HUDEP-2 (cell line): ENCODE data around the gene MAGIX.
"Not testable (repeated sequence)": the region's sequence is repeated elsewhere in the genome, so short reads cannot be mapped to it uniquely, and the experiment has no call there.

Source experiments
- DNase-seq, 76 experiments: peaks; one replicate each; lab custom pipeline; 2025; ENCODE audit not compliant: unreplicated experiment in 76 of 76; lab: John Stamatoyannopoulos, UW

Gene MAGIX

GRCh38 chrX:49157194-49157593 is 5.4 kb upstream of the MAGIX start:
- DNase-seq = no peak

- no peak for DNase-seq
Observed at GRCh38 chrX:49160908-49161307, 1.6 kb upstream of the MAGIX start.

DNA sequence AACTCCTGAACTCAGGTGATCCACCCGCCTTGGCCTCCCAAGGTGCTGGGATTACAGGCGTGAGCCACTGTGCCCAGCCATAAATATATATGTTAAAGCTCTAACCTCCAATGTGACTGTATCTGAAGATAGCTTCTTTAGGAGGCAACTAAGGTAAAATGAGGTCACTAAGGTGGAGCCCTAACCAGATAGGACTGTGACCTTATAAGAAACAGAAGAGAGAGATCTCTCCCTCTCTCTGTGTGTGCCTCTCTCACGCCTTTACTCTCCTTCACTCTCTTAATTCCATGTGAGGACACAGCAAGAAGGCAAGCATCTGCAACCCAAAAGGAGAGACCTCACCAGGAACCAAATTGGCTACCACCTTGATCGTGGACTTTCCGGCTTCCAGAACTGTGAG is 926 bp upstream of the MAGIX start:
- peak in 2 of 76 experiments; percentile 1 to 6 for DNase-seq

DNA sequence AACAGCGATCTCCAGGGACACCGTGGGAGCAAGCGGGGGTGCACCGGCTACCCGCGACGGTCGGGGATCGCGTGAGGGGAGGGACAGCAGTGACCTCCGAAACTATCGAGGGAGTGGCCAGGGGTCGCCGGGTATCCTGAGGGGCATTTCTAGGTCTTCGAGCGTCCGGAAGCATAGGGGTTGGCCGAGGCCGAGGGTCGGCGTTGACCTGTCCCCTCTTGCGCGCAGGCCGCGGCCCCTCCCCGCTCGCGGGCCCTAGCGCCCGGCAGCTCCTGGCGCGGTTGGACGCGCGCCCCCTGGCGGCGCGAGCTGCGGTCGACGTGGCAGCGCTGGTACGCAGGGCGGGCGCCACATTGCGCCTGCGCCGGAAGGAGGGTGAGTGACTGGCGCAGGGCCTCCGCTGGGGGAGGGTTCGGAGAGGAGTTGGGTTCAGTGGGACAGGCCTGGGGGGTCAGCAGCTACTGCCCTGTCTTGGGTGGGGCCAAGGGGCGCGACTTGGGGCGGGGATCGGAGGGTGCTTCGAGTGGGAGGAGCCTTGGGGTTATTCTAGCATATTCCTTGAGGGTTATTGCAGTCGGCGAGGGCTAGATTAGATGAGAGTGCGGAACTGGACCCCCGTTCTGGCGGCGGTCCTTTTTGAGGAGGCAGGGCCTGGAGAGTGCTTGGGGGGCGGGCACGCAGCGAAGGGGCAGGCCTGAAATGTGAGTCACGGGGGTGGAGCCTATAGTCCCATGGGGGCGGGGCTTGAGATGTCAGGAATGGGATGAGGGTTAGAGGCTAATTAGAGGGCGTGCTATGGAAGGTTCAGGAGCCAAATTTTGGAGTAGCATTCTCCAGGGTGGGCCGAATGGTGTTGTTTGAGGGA is 1.2 kb downstream of the MAGIX start:
- peak; percentile 11 to 95 (median 86) for DNase-seq

- no peak for DNase-seq
Observed at GRCh38 chrX:49164589-49165360, 2.2 kb downstream of the MAGIX start.

- DNase-seq = peak in 74 of 76 experiments; percentile 30 to 92 (median 85)
Observed at GRCh38 chrX:49165901-49166881, 3.6 kb downstream of the MAGIX start.

DNA sequence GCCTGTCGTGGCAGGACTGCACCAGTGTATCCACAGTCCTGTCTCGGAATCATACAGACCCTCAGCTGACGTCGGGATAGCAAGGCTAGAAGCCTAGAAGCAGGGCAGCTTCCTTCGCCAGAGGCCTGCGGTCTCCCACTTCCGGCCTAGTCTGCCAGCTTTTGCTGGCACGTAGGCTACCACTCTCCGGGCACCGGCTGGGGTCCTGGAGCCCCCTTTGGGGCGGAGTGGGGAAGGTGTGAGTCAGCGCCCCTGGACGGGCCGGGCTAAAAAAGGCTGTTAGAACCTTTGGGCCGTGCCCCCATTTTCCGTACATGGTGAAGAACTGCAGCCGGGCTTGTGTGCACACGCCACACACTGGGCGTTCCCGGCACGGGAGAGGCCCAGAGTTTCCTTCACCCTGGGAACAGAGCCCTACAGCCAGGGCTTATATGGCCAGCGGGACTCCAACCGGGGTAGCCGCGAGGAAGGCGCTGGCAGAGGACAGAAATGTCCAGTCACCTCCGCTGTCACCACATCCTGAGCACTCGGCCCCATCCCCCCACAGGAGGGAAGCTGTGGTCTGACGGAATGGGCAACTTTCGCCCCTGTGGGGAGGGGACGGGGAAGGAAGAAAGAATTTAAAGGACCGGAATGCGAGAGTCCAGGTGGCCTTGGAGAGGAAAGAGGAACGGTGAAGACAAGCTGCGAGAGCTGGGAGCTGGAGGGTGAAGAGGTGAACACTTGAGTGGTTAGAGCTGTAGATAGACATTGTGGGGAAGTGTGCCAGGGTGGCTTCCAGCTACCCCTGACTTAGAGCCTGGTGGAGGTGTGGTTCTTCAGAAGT is 4.6 kb downstream of the MAGIX start:
- peak in 72 of 76 experiments; percentile 18 to 84 (median 58) for DNase-seq

DNA sequence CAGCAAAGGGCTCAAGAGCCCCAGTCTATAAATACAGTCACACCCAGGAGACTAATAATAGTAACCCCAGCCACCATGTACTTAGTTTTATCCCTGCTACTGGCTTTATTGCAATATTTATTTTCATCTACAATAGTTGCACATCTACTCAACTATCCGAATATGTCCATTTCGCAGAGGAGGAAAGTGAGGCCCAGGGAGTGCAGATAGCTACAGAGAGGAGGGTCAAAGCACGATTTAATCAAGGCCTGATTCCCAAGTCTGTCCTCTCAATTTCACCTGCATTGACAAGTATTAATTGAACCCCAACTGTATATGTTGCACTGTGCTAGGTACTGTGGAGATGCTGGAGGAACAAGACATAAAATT is 5.2 kb downstream of the MAGIX start:
- DNase-seq = peak in 1 of 76 experiments; percentile 42

- DNase-seq = peak in 39 of 76 experiments; percentile 6 to 57 (median 20)
Observed at GRCh38 chrX:49171752-49172279, 9.3 kb downstream of the MAGIX start, which contains the start of gene PLP2. Gene PLP2, plus strand, starts transcription at chrX:49171898. Its CDS starts 103 bp downstream, at chrX:49172001.

DNA sequence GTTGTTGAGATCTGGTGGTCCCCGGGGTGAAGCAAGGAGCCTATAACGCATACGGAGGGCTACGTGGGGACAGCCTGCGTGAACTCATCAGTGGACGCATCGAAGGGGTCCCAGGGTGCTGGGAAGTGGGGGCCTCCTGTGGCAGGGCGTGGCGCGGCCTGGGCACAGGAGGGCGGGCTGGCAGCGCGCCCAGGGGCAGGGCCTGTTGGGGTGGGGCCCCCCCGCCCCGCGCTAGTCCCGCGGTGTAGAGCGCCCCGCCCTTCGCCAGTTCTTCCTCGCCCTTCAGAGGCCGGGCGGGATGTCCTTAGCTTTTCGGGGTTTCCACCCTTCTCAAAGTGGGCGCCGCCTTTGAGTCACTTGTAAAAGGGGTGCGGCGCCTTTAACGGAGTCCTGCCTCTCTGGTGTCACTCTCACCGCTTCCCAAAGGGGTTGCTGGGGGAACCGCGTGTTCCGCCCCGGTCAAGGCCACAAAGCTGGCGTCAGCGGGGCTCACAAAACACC is 9.8 kb downstream of the MAGIX start:
- DNase-seq = peak in 74 of 76 experiments; percentile 9 to 89 (median 79)

GRCh38 chrX:49173544-49173943 is 11.0 kb downstream of the MAGIX start:
- not testable (repeated sequence) for DNase-seq

- DNase-seq = peak in 10 of 76 experiments; percentile 1 to 11 (median 6)
Observed at GRCh38 chrX:49174723-49175122, 12.2 kb downstream of the MAGIX start.

- DNase-seq = no peak
Observed at GRCh38 chrX:49175435-49176274, 13.1 kb downstream of the MAGIX start.

- DNase-seq = peak in 69 of 76 experiments; percentile 1 to 74 (median 50)
Observed at GRCh38 chrX:49176421-49177326, 14.1 kb downstream of the MAGIX start.

DNA sequence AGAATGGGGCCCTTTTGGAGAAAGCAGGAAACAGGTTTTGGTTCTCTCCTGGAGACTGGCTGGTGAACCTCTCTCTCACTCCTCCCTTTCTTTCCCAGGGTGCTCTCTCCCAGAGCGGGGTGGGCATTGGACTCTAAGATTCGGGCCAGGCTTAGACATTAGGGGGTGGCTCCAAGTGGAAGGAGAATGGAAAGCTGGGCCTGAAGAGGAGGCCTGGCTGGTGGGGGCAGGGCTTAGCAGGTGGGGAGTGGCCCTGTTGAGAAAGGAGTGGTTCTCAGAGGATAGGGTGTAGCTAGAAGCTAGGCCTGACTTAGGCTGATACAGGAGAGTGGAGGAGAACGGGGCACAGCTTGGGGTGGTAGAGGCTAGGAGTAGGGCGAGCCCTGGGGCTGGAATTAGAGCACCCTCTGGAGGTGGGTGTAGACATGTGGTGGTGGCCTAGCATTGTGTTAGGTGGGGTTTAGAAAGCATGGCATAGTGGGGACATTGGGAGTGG is 14.8 kb downstream of the MAGIX start:
- peak in 73 of 76 experiments; percentile 15 to 89 (median 70) for DNase-seq

DNA sequence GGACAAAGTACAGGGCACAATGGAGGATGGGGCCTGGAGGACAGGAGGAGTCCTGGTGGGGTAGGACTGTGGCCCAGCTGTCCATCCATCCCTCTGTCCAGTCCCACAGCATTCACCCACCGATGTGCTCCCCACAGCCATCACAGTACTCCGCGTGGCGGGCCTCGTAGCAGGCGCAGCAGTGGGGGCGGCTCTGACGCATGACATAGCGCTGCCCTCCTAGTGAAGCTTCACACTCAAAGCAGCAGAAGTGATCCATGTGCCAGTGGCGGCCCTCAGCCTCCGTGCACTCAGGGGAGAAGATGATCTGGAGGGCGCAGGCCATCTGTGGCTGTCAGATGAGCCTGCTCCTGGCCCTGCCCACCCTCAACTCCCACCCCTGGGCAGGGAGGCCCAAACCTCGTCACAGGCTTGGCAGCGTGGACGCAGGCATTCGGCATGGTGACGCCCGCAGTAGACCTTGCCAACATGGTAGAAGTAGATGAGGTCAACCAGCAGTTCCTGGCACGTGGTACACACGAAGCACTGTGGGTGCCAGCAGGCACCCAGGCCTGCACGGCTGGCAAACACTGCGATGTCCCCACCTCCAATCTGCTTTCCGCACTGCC is 15.4 kb downstream of the MAGIX start:
- DNase-seq = peak in 7 of 76 experiments; percentile 3 to 48 (median 14)
